Type B pancreatic cell (in vitro differentiated cells): ENCODE measurements around the gene CACNA1C. TPM values are rescaled to one million over a fixed set of nuclear protein-coding genes. Genes with fewer than 3 reads are reported as not detected.

Experiments
- DNase-seq: peaks from one replicate; pipeline ENCODE4 v3.0.0; 2021; ENCODE audit warnings: mixed read lengths; ENCODE audit not compliant: unreplicated experiment; ENCODE audit errors: extremely low spot score
- H3K27ac Mint-ChIP-seq: 2 replicates; pipeline ENCODE4 v1.8.0; 2021; ENCODE audit warnings: mild to moderate bottlenecking, mixed read lengths
- H3K27me3 Mint-ChIP-seq: 2 replicates; pipeline ENCODE4 v1.8.0; 2021; ENCODE audit warnings: mixed read lengths
- H3K36me3 Mint-ChIP-seq: 2 replicates; pipeline ENCODE4 v1.8.0; 2021; ENCODE audit warnings: mixed read lengths
- H3K4me1 Mint-ChIP-seq: one replicate; pipeline ENCODE4 v1.8.0; 2021; ENCODE audit warnings: mixed read lengths; ENCODE audit not compliant: unreplicated experiment
- H3K4me3 Mint-ChIP-seq: 2 replicates; pipeline ENCODE4 v1.8.0; 2021; ENCODE audit warnings: mild to moderate bottlenecking, mixed read lengths
- H3K9me3 Mint-ChIP-seq: 2 replicates; pipeline ENCODE4 v1.8.0; 2021; ENCODE audit warnings: mixed read lengths
- CTCF ChIP-seq: fragments of 200-600 bp; sonication (generic); conservative IDR thresholded peaks from 2 replicates; pipeline ENCODE4 v1.5.0; 2021; ENCODE audit warnings: antibody characterized with exemption, mild to moderate bottlenecking
- total RNA-seq: library from RNA; stranded (reverse); gene quantifications from 2 replicates; pipeline ENCODE4 v1.2.1, GENCODE V29; 2021; ENCODE audit warnings: low replicate concordance

CACNA1C gene
- total RNA-seq, 1 donor from 2014 or later, result 14.3 TPM

- H3K27ac Mint-ChIP-seq, result no peak overlapping the region
- peaks cover 7% of the 10 kb centered on the region for H3K9me3 Mint-ChIP-seq
- no peak for TF ChIP-seq CTCF
- no peak overlapping the region for H3K4me3 Mint-ChIP-seq
- DNase-seq, result no peak
- H3K4me1 Mint-ChIP-seq, result peaks cover 8% of the 10 kb centered on the region
- H3K36me3 Mint-ChIP-seq, result peaks cover 38% of the 10 kb centered on the region
- peaks cover 23% of the 10 kb centered on the region for H3K27me3 Mint-ChIP-seq
These were observed 471.1 kb downstream of the CACNA1C start for GRCh38 chr12:2523844-2524243.

DNA sequence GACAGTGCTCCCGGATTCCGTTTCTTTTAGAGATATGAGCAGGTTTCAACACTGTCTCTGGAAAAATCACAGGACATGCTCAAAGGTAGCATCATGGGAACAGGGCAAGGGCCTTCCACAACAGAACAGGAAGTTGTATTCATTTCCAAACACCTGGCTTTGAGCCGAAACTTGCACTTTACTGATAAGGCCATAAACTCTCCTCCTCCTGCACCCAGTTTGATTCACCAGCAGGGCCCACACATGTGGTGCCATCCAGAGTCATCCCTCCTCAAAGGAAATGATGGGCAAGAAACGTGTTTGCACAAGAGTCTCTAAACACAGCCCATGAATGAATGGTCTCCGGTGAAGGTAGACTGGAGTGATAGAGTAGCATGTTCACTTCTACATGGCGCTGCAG, 473.6 kb downstream of the CACNA1C start:
- TF ChIP-seq CTCF, result no peak
- Mint-ChIP-seq H3K4me1 (peaks cover 12% of the 10 kb centered on the region), H3K36me3 (peaks cover 34% of the 10 kb centered on the region), H3K9me3 (no peaks in the 10 kb centered on the region), H3K27me3 (peaks cover 26% of the 10 kb centered on the region), H3K4me3 (no peak overlapping the region), H3K27ac (no peak overlapping the region)
- DNase-seq, result no peak

- no peak for DNase-seq
- no peak for TF ChIP-seq CTCF
- Mint-ChIP-seq H3K4me1 (peaks cover 28% of the 10 kb centered on the region), H3K9me3 (no peaks in the 10 kb centered on the region), H3K27ac (no peak overlapping the region), H3K36me3 (peaks cover 37% of the 10 kb centered on the region), H3K27me3 (peaks cover 26% of the 10 kb centered on the region), H3K4me3 (no peak overlapping the region)
These were observed 475.2 kb downstream of the CACNA1C start for GRCh38 chr12:2528001-2528400.

DNA sequence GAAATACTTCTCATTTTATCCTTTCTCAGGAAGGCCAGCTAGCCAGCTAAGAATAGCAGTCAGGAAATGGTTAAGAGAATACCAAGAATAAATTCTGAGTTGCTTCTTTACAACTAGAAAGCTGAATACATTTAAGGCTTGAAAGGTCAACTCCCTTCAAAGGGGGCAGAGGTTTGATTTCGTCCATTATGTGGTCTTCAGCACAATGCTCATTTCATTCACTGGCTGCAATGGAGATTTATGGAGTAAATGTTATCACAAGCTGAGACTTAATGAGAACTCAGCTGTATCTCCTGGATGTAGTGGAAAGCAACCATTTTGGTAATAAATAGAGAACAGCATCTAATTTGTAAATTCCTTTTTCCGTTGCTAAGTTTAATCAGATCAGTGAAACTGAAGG, 477.0 kb downstream of the CACNA1C start:
- H3K9me3 Mint-ChIP-seq, result no peaks in the 10 kb centered on the region
- peaks cover 35% of the 10 kb centered on the region for H3K4me1 Mint-ChIP-seq
- H3K4me3 Mint-ChIP-seq, result no peak overlapping the region
- no peak overlapping the region for H3K27ac Mint-ChIP-seq
- peaks cover 18% of the 10 kb centered on the region for H3K27me3 Mint-ChIP-seq
- no peak for DNase-seq
- peaks cover 47% of the 10 kb centered on the region for H3K36me3 Mint-ChIP-seq
- TF ChIP-seq CTCF, result no peak

- Mint-ChIP-seq H3K9me3 (no peaks in the 10 kb centered on the region), H3K36me3 (peaks cover 43% of the 10 kb centered on the region), H3K27ac (no peak overlapping the region), H3K4me1 (peaks cover 45% of the 10 kb centered on the region), H3K27me3 (peaks cover 18% of the 10 kb centered on the region), H3K4me3 (no peak overlapping the region)
- TF ChIP-seq CTCF, result no peak
- no peak for DNase-seq
These were observed 478.6 kb downstream of the CACNA1C start for GRCh38 chr12:2531371-2531770.

GRCh38 chr12:2533036-2533435, 480.2 kb downstream of the CACNA1C start:
- no peak for DNase-seq
- TF ChIP-seq CTCF, result no peak
- Mint-ChIP-seq H3K4me3 (no peak overlapping the region), H3K4me1 (peaks cover 43% of the 10 kb centered on the region), H3K36me3 (peaks cover 40% of the 10 kb centered on the region), H3K9me3 (no peaks in the 10 kb centered on the region), H3K27ac (no peak overlapping the region), H3K27me3 (peaks cover 18% of the 10 kb centered on the region)
